Amygdala (tissue), 56 donors: ENCODE measurements around the gene SLC25A39.
A peak's percentile ranks its signal among the peaks of the same experiment; 100 is the strongest.

ENCODE experiments used
- DNase-seq, 56 donors: peaks; one replicate each; lab custom pipeline; 2025; lab: John Stamatoyannopoulos, UW

The SLC25A39 gene

GRCh38 chr17:44315760-44316731 lies 8.6 kb downstream of the SLC25A39 start:
- no peak for DNase-seq

GRCh38 chr17:44314869-44315661 lies 9.6 kb downstream of the SLC25A39 start:
- peak in 8 of 56 donors; percentile 13 to 39 (median 25) for DNase-seq

GRCh38 chr17:44314524-44314868 lies 10.1 kb downstream of the SLC25A39 start:
- DNase-seq, result no peak

GRCh38 chr17:44314031-44314430 lies 10.6 kb downstream of the SLC25A39 start:
- no peak for DNase-seq

- DNase-seq, result no peak
Observed at GRCh38 chr17:44312396-44313104, 12.1 kb downstream of the SLC25A39 start.

GRCh38 chr17:44311562-44312181 lies 13.0 kb downstream of the SLC25A39 start:
- peak in 4 of 56 donors; percentile 9 to 38 (median 30) for DNase-seq

- DNase-seq, result no peak
Observed at GRCh38 chr17:44310609-44311376, 13.8 kb downstream of the SLC25A39 start.

- no peak for DNase-seq
Observed at GRCh38 chr17:44310188-44310587, 14.4 kb downstream of the SLC25A39 start.

- no peak for DNase-seq
Observed at GRCh38 chr17:44309472-44309871, 15.2 kb downstream of the SLC25A39 start.

- peak in 30 of 56 donors; percentile 20 to 67 (median 50) for DNase-seq
Observed at GRCh38 chr17:44308865-44309264, 15.8 kb downstream of the SLC25A39 start.

GRCh38 chr17:44308320-44308818 lies 16.3 kb downstream of the SLC25A39 start, which contains the start of gene RUNDC3A:
TSS of gene RUNDC3A (plus strand) at chr17:44308601. CDS start at chr17:44308833, 232 bp downstream.
- peak; percentile 39 to 96 (median 89) for DNase-seq

- peak in 54 of 56 donors; percentile 21 to 87 (median 74) for DNase-seq
Observed at GRCh38 chr17:44307387-44308186, 17.0 kb downstream of the SLC25A39 start.

GRCh38 chr17:44304651-44305050 lies 20.0 kb downstream of the SLC25A39 start:
- no peak for DNase-seq

GRCh38 chr17:44297975-44298374 lies 26.6 kb downstream of the SLC25A39 start:
- DNase-seq, result no peak

- no peak for DNase-seq
Observed at GRCh38 chr17:44293509-44294226, 31.0 kb downstream of the SLC25A39 start.

GRCh38 chr17:44287651-44288050 lies 37.0 kb downstream of the SLC25A39 start:
- no peak for DNase-seq

- DNase-seq, result no peak
Observed at GRCh38 chr17:44284024-44284400, 40.6 kb downstream of the SLC25A39 start.
